ENCODE measurements around the gene NEMP2.

The NEMP2 gene

GRCh38 chr2:190534310-190535120 is at the start of gene NEMP2:
TSS of gene NEMP2 (minus strand) at chr2:190534722. CDS start at chr2:190534655, 67 bp downstream.
- peak; percentile 64 for DNase-seq (ENCODE audit: low read depth)

DNA sequence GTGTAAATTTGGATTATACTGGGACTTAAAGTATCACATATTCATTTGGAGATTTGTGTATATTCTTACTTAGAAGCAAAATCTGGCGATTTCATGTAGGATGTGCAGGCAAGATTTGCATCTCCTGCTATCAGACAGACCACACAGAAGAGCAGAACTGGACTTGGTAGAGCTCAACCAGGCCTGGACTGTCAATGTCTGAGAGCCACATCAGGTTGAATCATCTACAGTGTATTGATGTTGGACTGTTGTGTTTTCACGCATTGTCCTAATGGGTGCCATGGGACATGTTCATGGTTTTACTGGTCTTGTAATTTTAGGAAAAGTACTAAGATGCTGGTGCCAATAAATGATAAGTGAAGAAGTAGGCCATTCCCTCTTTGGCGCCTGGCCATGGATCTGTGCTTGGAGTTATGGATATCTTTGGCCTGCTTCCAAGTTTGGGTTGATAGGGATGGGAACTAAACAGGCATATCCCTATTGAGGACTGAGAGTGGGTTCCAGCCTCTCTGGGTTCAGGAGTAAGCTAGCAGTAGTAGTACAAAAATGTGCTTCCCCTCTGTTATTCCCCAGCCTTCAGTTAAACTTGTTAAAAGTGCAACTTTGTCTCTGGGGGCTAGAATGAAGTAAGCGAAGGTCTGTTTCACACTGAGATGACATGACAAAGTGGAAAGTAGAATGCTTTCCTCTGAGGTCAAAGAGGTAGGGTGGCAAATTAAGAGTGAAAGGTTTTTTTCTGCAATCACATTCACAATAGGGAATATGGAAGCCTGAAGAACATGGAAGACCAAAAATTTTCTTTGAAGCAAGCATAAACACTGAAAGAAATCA is 49.2 kb upstream of the NEMP2 start:
- no peak for DNase-seq (ENCODE audit: low read depth)

- no peak for DNase-seq (ENCODE audit: low read depth)
Measured at GRCh38 chr2:190582736-190583506, 48.4 kb upstream of the NEMP2 start.

DNA sequence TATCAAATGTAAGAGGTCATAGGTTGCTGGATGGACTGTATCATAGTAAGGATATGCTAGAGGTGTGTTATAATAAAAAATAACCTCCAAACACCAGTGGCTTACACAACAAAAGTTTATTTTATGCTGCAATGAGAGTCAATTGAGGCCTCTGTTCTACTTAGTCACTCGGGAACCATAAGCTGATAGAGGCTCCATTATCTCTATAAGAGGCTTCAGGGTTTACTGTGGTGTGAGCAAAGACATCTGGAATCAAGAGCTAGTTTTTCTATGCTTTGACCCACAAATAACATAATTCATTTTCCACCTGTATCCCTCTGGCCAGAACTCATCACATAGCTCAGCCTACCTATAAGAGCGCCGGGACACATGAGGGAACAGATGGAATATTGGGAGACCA is 47.5 kb upstream of the NEMP2 start:
- no peak for DNase-seq (ENCODE audit: low read depth)

DNA sequence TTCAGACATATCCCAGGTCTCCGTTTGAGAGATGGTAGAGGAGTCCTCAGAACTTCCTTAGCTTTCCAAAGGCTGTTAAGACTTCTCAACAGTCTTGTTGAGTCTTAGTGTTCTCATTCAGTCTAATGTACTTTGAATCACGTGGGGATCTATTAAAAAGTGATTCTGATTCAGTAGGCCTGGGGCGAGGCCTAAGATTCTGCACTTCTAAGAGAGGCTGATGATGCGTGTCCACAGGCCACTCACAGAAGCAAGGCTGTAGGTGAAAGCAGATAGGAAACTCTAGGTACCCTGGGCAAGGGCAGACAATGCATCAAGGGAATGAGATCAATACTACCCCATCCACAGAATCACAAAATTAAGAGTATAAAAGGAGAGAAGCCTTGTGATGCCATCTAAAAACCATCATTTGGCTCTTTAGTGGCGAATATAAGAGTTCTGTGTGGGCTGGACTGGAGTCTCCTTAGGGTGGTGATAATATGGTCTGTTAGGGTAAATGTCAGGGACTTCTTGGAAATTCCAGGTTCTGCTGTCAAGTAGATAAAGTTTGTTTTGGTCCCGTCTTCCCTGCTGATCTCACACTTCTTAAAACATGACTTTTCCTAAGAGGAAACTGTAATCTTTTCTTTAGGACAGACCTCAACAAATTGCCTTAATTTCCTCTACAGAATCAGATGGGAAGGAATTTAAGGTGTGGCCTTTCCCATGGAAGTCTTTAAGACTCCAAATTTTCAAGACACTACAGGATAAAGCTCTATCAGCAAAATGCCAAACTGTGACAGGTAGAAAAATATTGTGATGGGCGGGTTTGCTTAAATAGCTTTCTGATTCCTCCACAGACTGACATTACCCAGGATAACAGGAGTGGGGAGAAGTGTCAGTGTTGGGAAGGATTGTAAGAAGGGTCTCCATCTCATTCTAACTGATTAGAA is 45.7 kb upstream of the NEMP2 start:
- DNase-seq (ENCODE audit: low read depth): no peak

GRCh38 chr2:190579058-190579410 is 44.5 kb upstream of the NEMP2 start:
- no peak for DNase-seq (ENCODE audit: low read depth)

GRCh38 chr2:190578158-190579057 is 43.9 kb upstream of the NEMP2 start:
- DNase-seq (ENCODE audit: low read depth): no peak

- DNase-seq (ENCODE audit: low read depth): no peak
Measured at GRCh38 chr2:190576573-190576972, 42.1 kb upstream of the NEMP2 start.

- DNase-seq (ENCODE audit: low read depth): no peak
Measured at GRCh38 chr2:190575263-190575662, 40.7 kb upstream of the NEMP2 start.

DNA sequence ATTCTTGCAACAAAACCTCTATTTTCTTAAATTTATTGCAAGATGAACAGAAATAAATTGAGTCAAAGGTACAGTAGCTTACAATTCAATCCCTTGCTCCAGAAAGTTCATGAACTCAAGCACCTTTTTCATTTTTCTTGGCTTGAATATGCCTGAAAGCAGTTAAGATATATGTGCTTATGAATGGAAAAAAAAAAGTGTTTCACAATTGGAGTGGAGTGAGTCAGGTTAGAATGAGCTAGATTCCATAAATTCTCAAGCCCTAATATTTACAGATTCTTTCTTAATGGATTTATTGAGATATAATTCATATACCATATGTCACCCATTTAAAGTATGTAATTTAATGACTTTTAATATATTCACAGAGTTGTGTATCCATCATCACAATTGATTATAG is 39.6 kb upstream of the NEMP2 start:
- DNase-seq (ENCODE audit: low read depth): no peak

DNA sequence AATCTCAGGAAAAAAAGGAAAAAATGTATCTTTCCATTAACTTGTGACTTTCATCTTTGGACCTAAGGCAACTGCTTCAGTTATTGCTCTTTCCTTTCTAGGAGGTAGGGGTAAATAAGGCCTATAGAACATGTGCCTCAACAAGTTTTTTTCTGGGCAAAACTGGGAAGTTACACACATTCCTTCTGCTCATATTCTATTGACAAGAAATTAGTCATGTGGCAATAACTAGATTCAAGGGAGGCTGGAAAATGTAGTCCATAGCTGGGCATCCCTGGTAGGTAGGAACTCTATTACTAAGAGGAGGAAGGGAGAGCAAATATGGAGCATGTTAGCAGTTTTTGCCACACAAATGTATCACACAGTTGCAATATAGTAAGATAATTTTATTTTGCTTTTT is 37.7 kb upstream of the NEMP2 start:
- no peak for DNase-seq (ENCODE audit: low read depth)

DNA sequence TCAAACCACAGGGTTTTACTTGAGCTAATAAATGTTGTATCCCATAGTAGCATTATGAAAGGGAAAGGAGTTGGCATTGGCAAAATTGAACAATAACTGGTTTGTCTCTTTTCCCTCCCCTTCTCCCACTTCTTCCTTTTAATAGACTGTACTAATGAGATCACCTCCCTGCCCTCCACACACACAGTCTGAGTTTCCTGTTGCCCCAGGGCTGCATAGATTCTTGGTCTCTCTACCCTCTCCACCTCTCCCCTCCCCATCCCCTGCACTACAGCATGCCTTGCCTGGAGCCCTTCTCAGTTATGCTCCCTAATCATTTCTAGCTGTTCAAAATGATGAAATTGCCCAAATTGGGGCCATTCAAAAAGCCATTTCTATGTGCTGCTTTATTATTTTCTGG is 37.2 kb upstream of the NEMP2 start:
- DNase-seq (ENCODE audit: low read depth): no peak

- no peak for DNase-seq (ENCODE audit: low read depth)
Measured at GRCh38 chr2:190570871-190571270, 36.3 kb upstream of the NEMP2 start.

DNA sequence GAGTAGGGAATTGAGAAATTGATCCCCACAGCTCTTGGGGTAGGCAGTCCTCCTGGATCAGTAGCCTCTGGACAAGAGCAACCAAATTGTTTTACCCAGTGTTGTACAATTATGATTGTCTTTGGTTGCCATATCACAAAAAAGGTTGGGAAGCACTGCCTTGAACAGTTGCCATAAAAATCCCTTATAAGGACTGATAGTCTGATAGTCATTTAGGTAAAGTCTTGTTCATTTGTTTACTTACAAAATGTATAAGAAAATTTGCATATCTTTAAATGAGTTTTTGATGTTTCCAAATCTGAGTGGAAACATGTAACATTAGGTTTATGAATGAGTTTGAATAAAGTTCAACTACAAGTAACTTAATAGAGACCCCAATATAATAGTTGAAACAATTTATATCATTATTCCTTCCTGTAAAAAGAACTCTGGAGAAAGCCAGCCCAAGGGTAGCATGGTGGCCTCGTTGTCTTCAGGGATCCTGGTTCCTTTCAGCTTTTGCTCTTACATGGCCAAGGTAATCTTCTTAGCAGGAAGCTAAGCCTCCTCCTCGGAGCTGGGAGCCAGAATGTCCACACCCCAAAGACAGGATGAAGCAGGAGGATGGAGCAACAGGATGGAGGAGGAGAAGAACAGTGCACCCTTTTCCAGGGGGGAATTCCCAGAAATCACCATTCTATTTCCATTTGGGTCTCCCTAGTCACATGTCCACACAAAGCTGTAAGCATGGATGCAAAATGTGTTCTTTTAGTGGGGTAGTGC is 35.7 kb upstream of the NEMP2 start:
- no peak for DNase-seq (ENCODE audit: low read depth)

- DNase-seq (ENCODE audit: low read depth): no peak
Measured at GRCh38 chr2:190564838-190565237, 30.3 kb upstream of the NEMP2 start.

DNA sequence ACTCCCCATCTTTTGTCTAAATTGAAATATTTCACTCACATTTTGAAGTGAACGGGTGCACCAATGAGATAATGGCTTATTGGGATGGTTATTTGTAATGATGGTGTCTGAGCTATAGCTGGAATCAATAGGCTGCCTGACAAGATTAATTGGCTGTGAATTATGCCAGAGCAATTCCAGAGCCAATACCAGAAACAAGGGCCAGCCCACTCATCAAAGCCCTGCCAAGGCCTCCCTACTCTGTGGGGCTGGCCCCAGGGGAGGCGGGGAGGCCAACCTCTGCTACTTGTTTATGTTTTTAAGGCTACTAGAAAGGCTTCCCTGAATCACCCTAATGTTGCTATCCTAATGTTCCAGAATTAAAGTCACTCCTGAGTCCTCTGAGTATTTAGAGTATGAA is 29.1 kb upstream of the NEMP2 start:
- no peak for DNase-seq (ENCODE audit: low read depth)

- no peak for DNase-seq (ENCODE audit: low read depth)
Measured at GRCh38 chr2:190563109-190563508, 28.6 kb upstream of the NEMP2 start.

DNA sequence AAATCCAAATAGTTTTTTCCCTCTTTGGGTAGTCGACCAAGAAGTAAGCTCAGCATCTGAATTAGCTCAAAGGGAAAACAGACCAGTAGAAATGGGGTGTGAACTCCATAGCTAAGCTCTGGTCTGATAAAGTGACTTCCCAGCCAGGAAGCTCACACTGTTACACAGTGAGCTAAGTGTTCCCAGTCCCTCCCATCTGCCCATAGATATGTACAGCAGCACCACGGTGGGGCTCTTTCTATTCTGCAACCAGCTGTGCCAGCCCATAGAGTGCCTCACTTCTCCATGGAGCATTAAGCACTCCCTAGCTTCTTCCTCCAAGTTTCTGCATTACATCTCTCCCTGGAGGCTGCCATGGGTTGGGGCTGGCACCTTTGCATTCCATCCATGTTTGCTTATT is 27.6 kb upstream of the NEMP2 start:
- DNase-seq (ENCODE audit: low read depth): no peak

DNA sequence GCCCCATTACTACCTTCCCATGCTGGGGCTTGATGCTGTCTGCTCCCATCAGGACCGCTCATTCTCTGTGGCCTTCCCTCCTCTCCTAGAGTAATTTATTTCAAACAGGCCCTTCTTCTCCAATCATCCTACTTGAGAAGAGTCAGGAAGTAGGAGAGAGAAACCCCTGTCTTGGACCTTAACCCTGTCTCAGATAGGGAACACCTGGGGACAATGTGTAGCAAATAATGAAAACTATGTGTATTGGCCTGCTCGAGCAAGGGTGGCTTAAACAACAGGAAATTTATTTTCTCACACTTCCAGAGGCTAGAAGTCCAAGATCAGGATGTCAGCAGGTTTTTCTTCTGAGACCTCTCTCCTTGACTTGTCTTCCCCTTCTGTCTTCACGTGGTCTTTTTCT is 26.6 kb upstream of the NEMP2 start:
- DNase-seq (ENCODE audit: low read depth): no peak

Measured in stimulated activated CD8-positive, alpha-beta memory T cell treated with anti-CD3 and anti-CD28 coated beads, Interleukin-7, amount 100 ng/mL, for 24 hours (primary cell).